Measurements from ENCODE around the gene MUC3A.

Gene MUC3A

DNA sequence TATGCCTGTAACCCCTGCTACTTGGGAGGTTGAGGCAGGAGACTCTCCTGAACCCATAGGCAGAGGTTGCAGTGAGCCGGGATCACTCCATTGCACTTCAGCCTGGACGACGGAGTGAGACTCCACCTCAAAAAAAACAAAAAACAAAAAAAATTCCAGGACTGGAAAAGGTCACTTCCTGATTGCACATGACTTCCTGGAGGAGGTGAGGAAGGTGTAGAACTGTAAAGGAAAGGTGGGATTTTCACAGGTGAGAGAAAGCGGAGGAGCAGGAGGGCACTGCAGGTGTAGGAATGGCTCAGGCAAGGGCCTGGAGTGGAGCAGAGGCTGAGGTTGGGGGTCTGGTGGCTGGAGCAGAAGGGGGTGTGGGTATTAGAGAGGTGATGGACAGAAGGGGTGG, 3.2 kb upstream of the MUC3A start:
- TF ChIP-seq, protein P1, sequence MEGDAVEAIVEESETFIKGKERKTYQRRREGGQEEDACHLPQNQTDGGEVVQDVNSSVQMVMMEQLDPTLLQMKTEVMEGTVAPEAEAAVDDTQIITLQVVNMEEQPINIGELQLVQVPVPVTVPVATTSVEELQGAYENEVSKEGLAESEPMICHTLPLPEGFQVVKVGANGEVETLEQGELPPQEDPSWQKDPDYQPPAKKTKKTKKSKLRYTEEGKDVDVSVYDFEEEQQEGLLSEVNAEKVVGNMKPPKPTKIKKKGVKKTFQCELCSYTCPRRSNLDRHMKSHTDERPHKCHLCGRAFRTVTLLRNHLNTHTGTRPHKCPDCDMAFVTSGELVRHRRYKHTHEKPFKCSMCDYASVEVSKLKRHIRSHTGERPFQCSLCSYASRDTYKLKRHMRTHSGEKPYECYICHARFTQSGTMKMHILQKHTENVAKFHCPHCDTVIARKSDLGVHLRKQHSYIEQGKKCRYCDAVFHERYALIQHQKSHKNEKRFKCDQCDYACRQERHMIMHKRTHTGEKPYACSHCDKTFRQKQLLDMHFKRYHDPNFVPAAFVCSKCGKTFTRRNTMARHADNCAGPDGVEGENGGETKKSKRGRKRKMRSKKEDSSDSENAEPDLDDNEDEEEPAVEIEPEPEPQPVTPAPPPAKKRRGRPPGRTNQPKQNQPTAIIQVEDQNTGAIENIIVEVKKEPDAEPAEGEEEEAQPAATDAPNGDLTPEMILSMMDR (IDR thresholded peaks at IDR 0.05; ENCODE audit: low read depth, low read length), result no peak
- Histone ChIP-seq H3K27me3 (ENCODE audit: insufficient read depth, low read depth, severe bottlenecking) (peaks cover 71% of the 10 kb centered on the region), H3K4me3 (ENCODE audit: low read depth, low read length) (no peak overlapping the region), H3K9me3 (ENCODE audit: severe bottlenecking) (no peaks in the 10 kb centered on the region), H3K27ac (no peak overlapping the region), H3K36me3 (no peaks in the 10 kb centered on the region)
- DNase-seq, result no peak

DNA sequence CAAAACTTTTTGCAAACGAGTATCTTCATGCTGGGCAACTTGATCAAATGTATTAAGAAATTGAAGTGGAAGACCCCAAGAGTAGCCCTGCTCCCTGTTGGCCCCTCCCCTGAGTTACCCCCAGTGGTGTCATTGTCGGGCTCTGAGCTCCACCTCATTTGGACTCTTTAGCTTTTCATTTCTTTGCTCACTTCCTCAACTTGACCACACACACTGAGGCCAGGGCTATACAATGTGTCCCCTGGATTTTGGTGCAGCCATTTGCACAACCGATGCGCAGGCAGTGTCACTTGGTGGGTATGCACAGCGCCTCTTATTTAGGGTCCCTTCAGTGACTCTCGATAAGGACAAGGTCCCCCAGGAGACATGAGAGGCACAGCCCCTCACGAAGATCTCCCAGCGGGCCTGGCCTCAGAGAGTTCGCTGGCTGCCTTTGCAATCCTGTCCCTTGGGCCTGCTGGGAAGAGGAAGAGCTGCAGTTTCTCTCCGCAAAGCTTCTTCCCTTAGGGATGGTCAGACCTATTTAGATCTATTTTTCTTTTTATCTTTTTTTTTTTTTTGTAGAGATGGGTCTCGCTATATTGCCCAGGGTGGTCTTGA, 2.5 kb upstream of the MUC3A start:
- Histone ChIP-seq H3K4me3 (ENCODE audit: low read depth, low read length) (no peak overlapping the region), H3K27ac (no peak overlapping the region), H3K36me3 (no peaks in the 10 kb centered on the region), H3K9me3 (ENCODE audit: severe bottlenecking) (no peaks in the 10 kb centered on the region), H3K27me3 (ENCODE audit: insufficient read depth, low read depth, severe bottlenecking) (peaks cover 73% of the 10 kb centered on the region)
- TF ChIP-seq, protein P1 (IDR thresholded peaks at IDR 0.05; ENCODE audit: low read depth, low read length), result no peak
- no peak for DNase-seq

DNA sequence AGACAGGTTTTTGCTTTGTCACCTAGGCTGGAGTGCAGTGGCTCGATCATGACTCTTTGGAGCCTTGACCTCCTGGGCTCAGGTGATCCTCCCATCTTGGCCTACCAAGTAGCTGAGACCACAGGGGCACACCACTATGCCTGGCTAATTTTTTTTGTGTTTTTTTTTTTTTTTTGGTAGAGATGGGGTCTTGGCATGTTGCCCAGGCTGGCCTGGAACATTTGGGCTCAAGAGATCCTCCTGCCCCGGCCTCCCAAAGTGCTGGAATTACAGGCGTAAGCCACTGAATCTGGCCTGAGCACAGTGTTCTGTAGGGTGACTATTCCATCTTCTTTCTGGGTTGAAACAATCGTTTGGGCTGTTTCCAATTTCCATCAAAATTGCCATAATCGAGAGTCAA, 1.5 kb upstream of the MUC3A start:
- no peak for DNase-seq
- H3K9me3 ChIP-seq (ENCODE audit: severe bottlenecking), result no peaks in the 10 kb centered on the region
- peaks cover 75% of the 10 kb centered on the region for H3K27me3 ChIP-seq (ENCODE audit: insufficient read depth, low read depth, severe bottlenecking)

DNA sequence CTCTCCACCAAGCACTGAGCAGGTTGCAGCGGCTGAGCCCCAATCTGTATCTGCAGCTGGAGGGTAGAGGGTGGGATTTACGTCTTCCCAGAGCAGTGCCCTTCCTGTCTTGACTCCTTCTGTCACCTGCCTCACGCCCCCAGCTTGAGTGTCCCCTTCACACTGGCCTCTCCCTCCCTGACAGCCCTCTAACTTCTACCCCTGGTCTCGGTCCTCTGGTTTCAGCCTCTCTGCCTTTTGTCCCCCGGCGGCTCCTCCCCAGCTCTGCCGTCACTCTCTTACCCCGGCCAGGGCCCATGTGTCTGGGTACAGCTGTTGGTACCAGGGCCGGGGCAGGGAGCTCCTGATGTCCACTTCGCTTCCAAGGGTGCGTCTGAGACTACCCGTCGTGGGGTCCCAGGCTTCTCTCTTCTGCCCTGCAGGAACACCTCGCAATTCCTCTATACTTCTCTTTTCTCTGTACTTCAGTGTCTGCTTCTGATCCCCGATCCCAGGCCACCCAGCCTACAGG, 654 bp downstream of the MUC3A start:
- TF ChIP-seq, protein P1 (IDR thresholded peaks at IDR 0.05; ENCODE audit: low read depth, low read length), result no peak

More for the DNA sequence above, 1.5 kb upstream of the MUC3A start:
- H3K4me3 ChIP-seq (ENCODE audit: low read depth, low read length), result no peak overlapping the region
- TF ChIP-seq, protein P1 (IDR thresholded peaks at IDR 0.05; ENCODE audit: low read depth, low read length), result no peak
- H3K36me3 ChIP-seq, result no peaks in the 10 kb centered on the region
- no peak overlapping the region for H3K27ac ChIP-seq

DNA sequence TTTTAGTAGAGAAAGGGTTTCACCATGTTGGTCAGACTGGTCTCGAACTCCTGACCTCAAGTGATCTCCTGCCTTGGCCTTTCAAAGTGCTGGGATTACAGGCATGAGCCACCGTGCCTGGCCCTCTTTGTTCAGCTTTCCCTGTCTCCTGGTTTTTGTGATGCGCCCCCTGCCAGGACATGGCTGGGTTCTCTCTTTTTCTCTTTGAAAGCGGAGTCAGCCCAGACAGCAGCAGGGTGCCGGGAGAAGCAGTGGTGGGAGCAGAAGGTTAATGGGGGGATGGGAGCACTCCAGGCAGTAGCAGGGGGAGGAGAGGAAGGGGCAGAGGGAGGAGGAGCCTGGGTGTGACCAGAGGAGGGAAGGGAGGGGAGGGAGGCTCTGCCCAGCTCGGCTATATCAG, 1.8 kb downstream of the MUC3A start:
- H3K27ac ChIP-seq, result no peak overlapping the region
- no peaks in the 10 kb centered on the region for H3K36me3 ChIP-seq

More for the DNA sequence above, 654 bp downstream of the MUC3A start:
- Histone ChIP-seq H3K9me3 (ENCODE audit: severe bottlenecking) (no peaks in the 10 kb centered on the region), H3K27me3 (ENCODE audit: insufficient read depth, low read depth, severe bottlenecking) (peaks cover 72% of the 10 kb centered on the region), H3K4me3 (ENCODE audit: low read depth, low read length) (no peak overlapping the region), H3K36me3 (no peaks in the 10 kb centered on the region), H3K27ac (no peak overlapping the region)
- no peak for DNase-seq

More for the DNA sequence above, 1.8 kb downstream of the MUC3A start:
- no peaks in the 10 kb centered on the region for H3K9me3 ChIP-seq (ENCODE audit: severe bottlenecking)
- TF ChIP-seq, protein P1 (IDR thresholded peaks at IDR 0.05; ENCODE audit: low read depth, low read length), result no peak
- no peak for DNase-seq
- H3K4me3 ChIP-seq (ENCODE audit: low read depth, low read length), result no peak overlapping the region
- H3K27me3 ChIP-seq (ENCODE audit: insufficient read depth, low read depth, severe bottlenecking), result peaks cover 65% of the 10 kb centered on the region

Measured in WERI-Rb-1 (cell line).